MV-4-11 (cell line): ENCODE measurements around the gene SPOCK1.

ENCODE experiments used
- DNase-seq: peaks from one replicate; lab custom pipeline; 2025; lab: John Stamatoyannopoulos, UW

SPOCK1 gene

GRCh38 chr5:137361280-137361679, 137.8 kb downstream of the SPOCK1 start:
- DNase-seq, result no peak

GRCh38 chr5:137360607-137361006, 138.5 kb downstream of the SPOCK1 start:
- DNase-seq, result peak; percentile 34

DNA sequence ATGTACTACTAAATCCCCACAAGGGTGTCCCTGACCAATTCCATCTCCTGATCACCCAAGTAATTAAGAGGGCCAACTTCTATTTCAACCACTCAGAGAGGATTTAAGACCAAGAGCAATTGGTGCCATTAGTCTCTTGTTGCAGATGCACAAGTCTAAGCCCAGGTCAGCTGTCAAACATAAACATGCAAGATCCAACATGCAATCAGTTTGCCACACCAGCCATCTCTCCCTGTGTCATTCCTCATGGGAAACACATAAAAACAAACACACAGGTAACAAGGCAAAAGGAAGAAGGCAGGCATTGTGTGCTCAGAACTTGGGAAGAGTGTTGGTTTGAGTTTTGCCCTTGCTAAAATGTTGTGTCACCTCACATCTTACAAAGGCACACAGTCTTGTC, 139.2 kb downstream of the SPOCK1 start:
- DNase-seq, result no peak

GRCh38 chr5:137357436-137357835, 141.7 kb downstream of the SPOCK1 start:
- DNase-seq, result no peak

DNA sequence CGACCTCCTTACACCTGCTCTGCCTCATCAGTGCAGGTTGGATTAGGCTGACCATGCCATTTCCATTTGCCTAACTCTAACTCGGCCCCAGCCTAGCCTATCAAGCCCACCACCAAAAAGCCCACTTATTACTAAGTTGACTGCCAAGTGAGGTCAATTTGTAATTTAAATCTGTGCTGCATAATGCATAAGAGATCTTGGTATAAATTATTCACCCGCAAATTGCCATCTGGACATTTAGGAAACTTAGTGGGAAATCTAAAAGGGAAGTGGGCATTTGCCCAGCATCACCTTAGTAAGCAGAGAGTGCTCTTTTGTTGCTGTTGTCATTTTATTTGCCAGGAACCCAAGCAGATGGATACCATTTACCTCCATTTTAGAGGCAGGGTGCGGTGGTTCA, 143.0 kb downstream of the SPOCK1 start:
- DNase-seq, result no peak

DNA sequence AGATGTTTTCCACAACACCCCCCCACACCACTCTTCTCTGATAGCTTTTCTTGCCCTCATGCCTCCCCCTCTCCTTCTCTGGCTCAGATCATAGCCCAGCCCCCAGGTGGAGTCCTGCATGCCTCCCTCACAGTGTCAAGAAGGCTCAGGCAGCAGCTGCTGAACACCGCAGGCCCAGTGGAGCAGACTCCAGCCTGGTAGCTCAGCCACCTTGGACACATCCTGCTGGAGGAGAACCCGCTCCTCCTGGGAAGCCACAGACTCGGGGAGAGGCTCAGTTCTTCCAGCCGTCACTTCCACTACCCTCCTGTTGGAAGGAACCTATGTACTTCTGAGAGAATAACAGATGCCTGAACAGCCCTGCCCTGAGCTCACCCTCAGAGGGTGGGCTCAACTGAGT, 143.4 kb downstream of the SPOCK1 start:
- DNase-seq, result no peak

GRCh38 chr5:137352095-137352494, 147.0 kb downstream of the SPOCK1 start:
- DNase-seq, result no peak

- no peak for DNase-seq
These were observed 148.3 kb downstream of the SPOCK1 start for GRCh38 chr5:137350791-137351190.

DNA sequence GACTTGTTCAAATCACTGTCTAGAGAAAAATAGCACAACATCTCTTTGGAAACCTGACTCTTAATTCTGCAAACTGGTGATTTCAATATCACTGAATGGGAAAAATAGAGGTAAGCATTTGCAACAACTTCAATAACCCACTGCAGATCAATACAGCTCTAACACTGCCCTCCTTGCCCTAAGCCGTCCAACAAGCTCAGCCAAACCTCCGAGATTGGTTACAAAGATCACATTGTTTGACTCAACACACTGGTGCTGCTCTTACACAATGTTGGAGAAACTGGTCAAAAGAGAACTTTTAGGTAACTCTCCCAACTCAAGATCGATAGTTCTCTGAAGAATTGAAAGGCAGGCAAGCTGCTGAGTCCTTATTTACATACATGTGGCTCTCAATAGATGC, 150.4 kb downstream of the SPOCK1 start:
- DNase-seq, result no peak

DNA sequence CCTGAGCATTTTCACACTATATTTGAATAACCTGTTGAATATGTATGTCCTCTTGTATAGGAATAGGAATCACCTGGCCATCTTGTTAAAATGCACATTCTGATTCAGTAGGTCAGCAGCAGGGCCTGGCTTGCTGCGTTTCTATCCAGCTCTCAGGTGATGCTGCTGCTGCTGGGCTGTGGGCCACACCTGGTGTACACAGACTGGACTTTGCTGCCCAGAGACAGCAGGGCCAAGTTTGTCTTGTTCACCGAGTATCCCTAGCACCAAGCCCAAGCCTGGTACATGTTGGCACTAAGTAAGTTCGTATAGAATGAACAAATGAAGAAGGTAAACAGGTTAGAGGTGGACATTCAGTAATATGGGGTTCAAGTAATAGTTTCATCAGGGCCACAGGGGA, 151.3 kb downstream of the SPOCK1 start:
- no peak for DNase-seq

GRCh38 chr5:137346281-137346680, 152.8 kb downstream of the SPOCK1 start:
- no peak for DNase-seq

DNA sequence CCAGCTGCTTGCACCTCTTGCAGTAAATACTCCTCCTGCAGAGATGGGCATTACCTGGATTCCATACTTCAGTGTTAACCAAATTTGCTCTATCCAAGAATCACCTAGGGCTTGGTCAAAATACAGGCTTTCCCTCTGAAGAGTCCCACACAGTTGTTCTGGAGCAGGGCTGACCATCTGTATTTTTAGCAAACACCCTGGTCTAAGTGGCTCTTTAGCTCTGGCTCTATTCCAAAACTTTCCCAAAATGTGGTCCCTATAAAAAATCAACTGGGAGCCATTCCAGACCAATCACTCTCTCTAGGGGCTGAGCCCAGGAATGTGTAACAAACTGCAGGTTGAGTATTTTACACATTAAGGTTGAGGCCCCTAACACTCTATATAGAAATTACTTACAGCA, 153.7 kb downstream of the SPOCK1 start:
- DNase-seq, result no peak

DNA sequence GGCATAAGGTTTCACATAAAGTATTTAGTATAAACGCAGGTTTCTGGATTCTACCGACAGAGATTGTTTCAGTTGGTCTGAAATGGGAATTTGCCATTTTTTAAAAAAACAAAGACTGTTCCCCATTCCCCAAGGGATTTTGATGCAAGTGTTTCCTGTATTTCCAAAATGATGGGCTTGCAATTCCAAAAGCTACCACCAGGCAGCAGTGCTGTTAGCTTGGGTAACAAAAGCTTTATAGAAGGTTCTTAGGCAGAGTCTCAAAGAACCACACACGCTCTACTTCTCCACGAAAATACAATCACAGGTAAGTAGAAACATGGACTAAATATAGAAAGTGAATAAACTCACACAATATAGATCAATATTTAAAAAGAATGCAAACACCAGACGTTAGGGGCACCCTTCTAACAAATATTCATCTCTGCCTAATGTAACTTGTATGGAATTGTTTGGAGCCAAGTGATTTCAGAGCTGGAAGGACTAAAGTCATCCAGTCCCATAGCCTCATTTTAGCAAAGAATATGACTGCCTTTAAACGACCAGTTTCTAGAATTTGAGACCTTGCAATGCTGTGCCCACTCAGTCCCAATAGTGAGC, 154.3 kb downstream of the SPOCK1 start:
- DNase-seq, result peak; percentile 56

- DNase-seq, result no peak
These were observed 155.1 kb downstream of the SPOCK1 start for GRCh38 chr5:137344021-137344420.

DNA sequence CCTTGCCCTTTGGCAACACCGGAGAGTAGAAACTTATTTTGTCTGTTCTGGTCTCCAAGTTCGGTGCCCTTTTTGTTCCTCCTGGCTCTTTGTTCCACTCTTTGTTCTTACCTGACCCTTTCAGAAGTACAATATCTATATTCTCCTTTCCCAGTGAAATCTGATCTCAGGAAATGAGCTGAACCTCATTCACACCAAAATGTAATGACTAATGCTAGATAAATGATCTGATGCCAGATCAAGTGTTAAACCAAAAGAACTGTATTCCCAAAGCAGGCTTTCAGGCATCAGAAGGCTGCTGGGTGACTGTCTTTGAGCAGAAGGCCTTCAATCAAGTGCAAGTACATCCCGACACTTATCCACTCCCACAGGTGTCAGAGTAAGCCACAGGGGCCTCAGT, 156.4 kb downstream of the SPOCK1 start:
- no peak for DNase-seq

DNA sequence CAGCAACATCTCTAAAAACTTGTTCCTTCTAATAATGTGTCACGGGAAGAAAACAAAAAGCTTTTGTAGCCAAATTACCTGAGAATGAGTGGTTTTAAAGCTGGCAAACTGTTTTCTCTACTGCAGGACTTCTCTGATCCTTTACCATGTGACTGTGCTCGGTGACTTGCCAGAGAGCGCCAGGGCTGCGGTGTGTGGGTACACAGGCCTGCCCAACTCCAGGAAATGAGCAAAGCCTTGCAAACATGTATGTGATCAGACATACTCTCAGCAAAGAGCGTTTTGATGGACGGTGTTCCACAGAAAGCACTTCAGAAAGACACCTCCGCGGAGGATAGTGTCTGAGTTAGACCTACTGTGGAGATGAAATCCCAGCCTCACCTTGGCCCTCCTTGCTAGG, 157.3 kb downstream of the SPOCK1 start:
- peak; percentile 0 for DNase-seq

DNA sequence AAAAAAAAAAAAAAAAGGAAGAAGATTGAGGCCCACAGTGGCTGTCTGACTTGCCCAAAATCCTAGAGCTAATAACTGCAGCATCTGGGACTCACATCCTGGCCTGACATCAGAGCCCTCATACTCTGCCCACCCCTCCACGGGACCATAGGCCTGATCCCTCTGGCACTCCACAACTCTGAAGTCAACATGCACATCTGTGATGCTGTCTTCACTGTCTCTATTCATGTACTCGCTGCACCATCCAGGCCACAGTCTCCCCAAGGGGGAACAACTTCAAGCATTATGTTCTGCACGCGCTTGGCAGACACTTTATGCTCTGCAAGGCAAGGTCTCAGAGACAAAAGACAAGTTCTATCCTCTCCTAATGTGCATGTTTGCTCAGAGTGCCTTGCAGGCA, 158.2 kb downstream of the SPOCK1 start:
- no peak for DNase-seq

DNA sequence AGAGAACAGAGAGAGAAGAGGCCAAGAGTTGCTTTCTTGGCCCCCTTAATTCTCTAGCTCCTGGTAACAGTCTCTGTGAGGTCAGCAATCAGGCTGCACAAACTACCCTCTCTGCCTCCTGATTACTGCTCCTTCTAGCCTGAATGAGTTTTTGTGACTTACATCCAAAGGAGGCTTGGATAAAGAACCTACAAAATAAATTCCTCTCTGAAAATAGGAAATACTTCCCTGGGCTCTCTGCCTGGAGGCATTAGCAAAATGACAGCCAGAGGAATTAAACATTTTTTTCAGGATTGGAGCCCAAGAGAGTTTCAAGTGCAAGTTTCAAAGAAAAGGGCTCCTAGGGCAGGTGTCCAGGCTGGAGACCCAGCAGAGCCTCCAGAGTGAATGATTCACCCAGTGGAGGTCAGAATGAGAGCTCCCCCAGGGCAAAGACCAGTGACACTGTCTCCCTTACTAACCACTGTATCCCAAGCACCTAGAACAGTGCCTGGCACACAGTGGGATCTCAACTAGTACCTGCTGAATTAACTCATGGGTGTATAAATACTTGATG, 162.5 kb downstream of the SPOCK1 start:
- DNase-seq, result no peak

DNA sequence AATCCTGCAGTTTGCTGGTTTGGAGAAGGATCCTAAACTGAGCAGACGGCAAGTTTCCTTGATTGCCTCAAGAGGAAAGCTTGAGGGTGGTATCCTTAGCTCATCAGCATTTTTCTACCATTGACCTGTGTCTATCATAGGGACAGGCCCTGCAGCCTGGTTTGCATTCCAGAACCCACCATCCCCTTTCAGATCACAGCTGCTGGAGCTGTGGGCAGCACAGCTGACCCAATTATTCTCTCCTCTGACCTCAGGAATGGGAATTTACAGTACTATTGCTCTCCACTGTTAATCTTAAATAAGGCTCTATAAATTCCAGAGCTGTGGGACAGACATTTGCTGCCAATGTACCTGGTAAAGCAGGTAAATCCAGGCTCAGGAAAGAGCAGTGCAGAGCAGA, 163.0 kb downstream of the SPOCK1 start:
- DNase-seq, result no peak

- no peak for DNase-seq
These were observed 163.6 kb downstream of the SPOCK1 start for GRCh38 chr5:137335493-137335892.

- DNase-seq, result no peak
These were observed 165.2 kb downstream of the SPOCK1 start for GRCh38 chr5:137333928-137334327.

DNA sequence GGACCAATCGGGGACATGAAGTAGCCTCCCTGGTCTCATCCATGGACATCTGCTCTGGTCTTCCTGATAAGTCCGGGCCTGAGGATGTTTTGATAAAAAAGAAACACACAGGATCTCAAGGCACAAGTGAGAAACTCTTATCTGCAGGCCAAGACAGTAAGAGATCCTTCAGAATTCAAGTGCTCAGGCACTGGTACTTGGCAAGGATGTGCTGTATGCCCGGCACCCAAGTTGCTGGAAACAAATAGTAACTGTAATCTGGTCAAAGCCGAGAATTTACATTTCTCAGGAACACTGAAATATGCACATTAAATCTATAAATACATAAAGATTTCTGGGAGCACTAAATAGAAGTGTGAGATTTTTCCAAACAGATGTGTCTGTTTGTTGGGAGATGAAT, 165.7 kb downstream of the SPOCK1 start:
- no peak for DNase-seq

GRCh38 chr5:137332296-137332695, 166.8 kb downstream of the SPOCK1 start:
- no peak for DNase-seq

- DNase-seq, result no peak
These were observed 169.4 kb downstream of the SPOCK1 start for GRCh38 chr5:137329586-137330296.
